D341Med (cell line): ENCODE results near the gene RBP3.

Experiments used
- DNase-seq: peaks from one replicate; pipeline ENCODE4 v3.0.0; 2012; ENCODE audit warnings: low spot score

The RBP3 gene

GRCh38 chr10:47337310-47337709 lies 10.9 kb upstream of the RBP3 start:
- DNase-seq: no peak

- no peak for DNase-seq
Measured at GRCh38 chr10:47339186-47339735, 8.9 kb upstream of the RBP3 start.

GRCh38 chr10:47339759-47340607 lies 8.2 kb upstream of the RBP3 start:
- no peak for DNase-seq

GRCh38 chr10:47340608-47341170 lies 7.5 kb upstream of the RBP3 start:
- peak; percentile 87 for DNase-seq

- DNase-seq: no peak
Measured at GRCh38 chr10:47344996-47345870, 2.9 kb upstream of the RBP3 start.

- DNase-seq: peak; percentile 87
Measured at GRCh38 chr10:47346581-47347302, 1.4 kb upstream of the RBP3 start.

- DNase-seq: no peak
Measured at GRCh38 chr10:47347303-47347675, 874 bp upstream of the RBP3 start.

- no peak for DNase-seq
Measured at GRCh38 chr10:47348661-47349470, 703 bp downstream of the RBP3 start.

- DNase-seq: no peak
Measured at GRCh38 chr10:47349516-47349915, 1.4 kb downstream of the RBP3 start.

GRCh38 chr10:47349941-47350371 lies 1.8 kb downstream of the RBP3 start:
- no peak for DNase-seq

GRCh38 chr10:47350671-47351640 lies 2.8 kb downstream of the RBP3 start:
- DNase-seq: no peak

- DNase-seq: no peak
Measured at GRCh38 chr10:47351899-47352815, 4.0 kb downstream of the RBP3 start.

- no peak for DNase-seq
Measured at GRCh38 chr10:47353351-47353750, 5.2 kb downstream of the RBP3 start.

GRCh38 chr10:47354165-47354564 lies 6.0 kb downstream of the RBP3 start:
- DNase-seq: no peak

- no peak for DNase-seq
Measured at GRCh38 chr10:47354900-47355299, 6.7 kb downstream of the RBP3 start.

- DNase-seq: no peak
Measured at GRCh38 chr10:47356708-47357107, 8.5 kb downstream of the RBP3 start.

- no peak for DNase-seq
Measured at GRCh38 chr10:47357131-47357582, 9.0 kb downstream of the RBP3 start.

GRCh38 chr10:47357911-47358310 lies 9.7 kb downstream of the RBP3 start:
- DNase-seq: no peak
